ENCODE data around the gene CELF6.

- TF ChIP-seq ARNTL (CRISPR knock-in tag; IDR thresholded peaks at IDR 0.05; ENCODE audit: borderline replicate concordance, low read depth) (no peak), GLIS3 (CRISPR knock-in tag; IDR thresholded peaks at IDR 0.05) (no peak), TCF4 (CRISPR knock-in tag; IDR thresholded peaks at IDR 0.05; ENCODE audit: borderline replicate concordance) (no peak), TOX (CRISPR knock-in tag; IDR thresholded peaks at IDR 0.05; ENCODE audit: borderline replicate concordance) (no peak), RARB (CRISPR knock-in tag; IDR thresholded peaks at IDR 0.05) (no peak), TSHZ2 (CRISPR knock-in tag; IDR thresholded peaks at IDR 0.05) (no peak), PATZ1 (CRISPR knock-in tag; IDR thresholded peaks at IDR 0.05; ENCODE audit: borderline replicate concordance) (no peak), CREB5 (CRISPR knock-in tag; IDR thresholded peaks at IDR 0.05; ENCODE audit: low read depth) (no peak), ZNF8 (CRISPR knock-in tag; IDR thresholded peaks at IDR 0.05) (no peak)
Measured at GRCh38 chr15:72272997-72273352, 47.0 kb downstream of the CELF6 start.
